Panc1 (cell line): ENCODE measurements around the gene CEP104. TPM values are rescaled to one million over a fixed set of nuclear protein-coding genes. Genes with fewer than 3 reads are reported as not detected.

Experiments used
- ATAC-seq: fragments of 200-7000 bp; cut with Tn5 transposase; 2 replicates; pipeline ENCODE4 v1.9.1; 2020; ENCODE audit warnings: mild to moderate bottlenecking, moderate library complexity
- BruUV-seq: library from RNA; stranded (reverse); fragments of 400-500 nt; replicated peaks from 2 replicates; lab custom pipeline; 2021; lab: Mats Ljungman, UMichigan
- CTCF ChIA-PET: fragments of 300-600 bp; sonication (Branson Sonifier 250); formaldehyde crosslinking; loops from one replicate; lab custom pipeline; 2022; ENCODE audit warnings: antibody characterized with exemption; lab: Charles Lee
- POLR2A ChIA-PET: fragments of 300-600 bp; sonication (Branson Sonifier 250); formaldehyde crosslinking; loops from one replicate; lab custom pipeline; 2022; ENCODE audit warnings: antibody characterized with exemption; lab: Charles Lee
- DNase-seq: peaks from one replicate; pipeline ENCODE4 v3.0.0-alpha.2; 2010; ENCODE audit warnings: low read depth, low spot score
- H3K27ac ChIP-seq: 2 replicates; pipeline ENCODE4 v1.5.1; 2011; ENCODE audit warnings: mild to moderate bottlenecking, low read length, inconsistent platforms
- H3K27me3 ChIP-seq: fragments of 200-500 bp; sonication (Bioruptor generic); 2 replicates; pipeline ENCODE4 v1.6.0; 2014; ENCODE audit warnings: low read length, inconsistent platforms; ENCODE audit not compliant: control insufficient read depth, insufficient read depth
- H3K36me3 ChIP-seq: fragments of 200-500 bp; sonication (Bioruptor generic); 2 replicates; pipeline ENCODE4 v1.5.1; 2014; ENCODE audit warnings: inconsistent platforms, mild to moderate bottlenecking, low read length, moderate library complexity; ENCODE audit not compliant: control insufficient read depth, insufficient read depth
- H3K4me1 ChIP-seq: 2 replicates; pipeline ENCODE4 v1.5.1; 2011; ENCODE audit warnings: inconsistent platforms, mild to moderate bottlenecking, low read length, moderate library complexity; ENCODE audit not compliant: control insufficient read depth, insufficient read depth
- H3K4me3 ChIP-seq, 2 experiments: 2 replicates each; pipeline ENCODE4 v1.5.1; 2011 to 2012; ENCODE audit warnings: low read depth in 2 of 2, low read length in 2 of 2, mild to moderate bottlenecking in 2 of 2, inconsistent platforms in 1 of 2, moderate library complexity in 1 of 2
- H3K9me3 ChIP-seq: fragments of 200-500 bp; sonication (Bioruptor generic); 2 replicates; pipeline ENCODE4 v1.5.1; 2014; ENCODE audit warnings: low read depth, mild to moderate bottlenecking, inconsistent platforms, low read length, moderate library complexity; ENCODE audit not compliant: control insufficient read depth, insufficient read depth
- CTCF ChIP-seq: fragments of 450-650 bp; IDR thresholded peaks from 2 replicates; pipeline ENCODE4 v1.5.1; 2017; ENCODE audit warnings: mild to moderate bottlenecking
- POLR2AphosphoS5 ChIP-seq: IDR thresholded peaks from 2 replicates; pipeline ENCODE4 v1.6.1; 2012; ENCODE audit warnings: mild to moderate bottlenecking, low read depth, low read length, moderate library complexity
- REST ChIP-seq, 2 experiments: IDR thresholded peaks; 2 replicates each; pipeline ENCODE4 v1.6.1; 2011 to 2012; ENCODE audit warnings: low read depth in 2 of 2, control low read depth in 1 of 2, low read length in 1 of 2, mild to moderate bottlenecking in 1 of 2, moderate library complexity in 1 of 2; ENCODE audit not compliant: insufficient read depth in 1 of 2
- SIN3A ChIP-seq: IDR thresholded peaks from 2 replicates; pipeline ENCODE4 v1.6.1; 2012; ENCODE audit warnings: low read depth, mild to moderate bottlenecking, low read length, moderate library complexity, borderline replicate concordance; ENCODE audit not compliant: insufficient read depth
- TCF7L2 ChIP-seq: IDR thresholded peaks from 2 replicates; pipeline ENCODE4 v1.6.1; 2011; ENCODE audit warnings: mild to moderate bottlenecking, low read depth, low read length, inconsistent platforms
- in situ Hi-C: cut with HindIII; loops from 2 replicates; pipeline ENCODE4 v1.10.0; 2016; ENCODE audit warnings: low sequenced_read_pairs, low pct_unique_long_range_greater_than_20kb
- intact Hi-C: fragments of 100-400 bp; cut with micrococcal nuclease; formaldehyde crosslinking; loops from one replicate; pipeline ENCODE4 v1.10.0; 2022; ENCODE audit not compliant: unreplicated experiment
- total RNA-seq: library from RNA; stranded (reverse); gene quantifications from one replicate; pipeline ENCODE4 v1.2.1, GENCODE V29; 2021; ENCODE audit not compliant: unreplicated experiment

The CEP104 gene
- total RNA-seq, 1 experiment from 2014 or later: 52.0 TPM

- TF ChIP-seq POLR2AphosphoS5 (no peak), CTCF (no peak)
- H3K9me3 ChIP-seq: no peaks in the 10 kb centered on the region; the same call in 1 of the 2 replicates
- H3K4me3 ChIP-seq: peak overlapping the region; percentile 87 to 96
- H3K4me1 ChIP-seq: no peaks in the 10 kb centered on the region
- no peak for DNase-seq
- POLR2A ChIA-PET: interaction anchor here (0.6 to 0.8 kb wide), 2 partner anchors 96 to 1031 kb away, joined by 12 to 15 read pairs; no protein-coding TSS in a partner anchor
- BruUV-seq: TSS peak; percentile 81
- ATAC-seq: no peak
- H3K36me3 ChIP-seq: no peaks in the 10 kb centered on the region; the same call in 1 of the 2 replicates
- no peaks in the 10 kb centered on the region for H3K27me3 ChIP-seq
- CTCF ChIA-PET: no interaction called here
- intact Hi-C loops: no loop called here
- in situ Hi-C loops: no loop called here
- peak overlapping the region; percentile 94 for H3K27ac ChIP-seq
These were observed 42.2 kb upstream of the CEP104 start for GRCh38 chr1:3898994-3899753.

GRCh38 chr1:3898475-3898735 lies 41.4 kb upstream of the CEP104 start:
- in situ Hi-C loops: no loop called here
- CTCF ChIA-PET: no interaction called here

More at GRCh38 chr1:3898475-3898735, 41.4 kb upstream of the CEP104 start:
- Histone ChIP-seq H3K27me3 (no peaks in the 10 kb centered on the region), H3K4me3 (no peak overlapping the region), H3K36me3 (no peaks in the 10 kb centered on the region; the same call in 1 of the 2 replicates), H3K9me3 (no peaks in the 10 kb centered on the region; the same call in 1 of the 2 replicates), H3K4me1 (no peaks in the 10 kb centered on the region), H3K27ac (no peak overlapping the region)
- DNase-seq: no peak
- TF ChIP-seq REST (IDR thresholded peaks at IDR 0.05; ENCODE audit: insufficient read depth in 1 of 2, low read depth in 2 of 2, low read length in 1 of 2) (no peak), SIN3A (no peak), POLR2AphosphoS5 (no peak), TCF7L2 (no peak), CTCF (no peak)
- POLR2A ChIA-PET: no interaction called here
- no peak for ATAC-seq
- no TSS peak for BruUV-seq
- intact Hi-C loops: no loop called here
